ENCODE results near the gene NOTUM.

NOTUM gene

DNA sequence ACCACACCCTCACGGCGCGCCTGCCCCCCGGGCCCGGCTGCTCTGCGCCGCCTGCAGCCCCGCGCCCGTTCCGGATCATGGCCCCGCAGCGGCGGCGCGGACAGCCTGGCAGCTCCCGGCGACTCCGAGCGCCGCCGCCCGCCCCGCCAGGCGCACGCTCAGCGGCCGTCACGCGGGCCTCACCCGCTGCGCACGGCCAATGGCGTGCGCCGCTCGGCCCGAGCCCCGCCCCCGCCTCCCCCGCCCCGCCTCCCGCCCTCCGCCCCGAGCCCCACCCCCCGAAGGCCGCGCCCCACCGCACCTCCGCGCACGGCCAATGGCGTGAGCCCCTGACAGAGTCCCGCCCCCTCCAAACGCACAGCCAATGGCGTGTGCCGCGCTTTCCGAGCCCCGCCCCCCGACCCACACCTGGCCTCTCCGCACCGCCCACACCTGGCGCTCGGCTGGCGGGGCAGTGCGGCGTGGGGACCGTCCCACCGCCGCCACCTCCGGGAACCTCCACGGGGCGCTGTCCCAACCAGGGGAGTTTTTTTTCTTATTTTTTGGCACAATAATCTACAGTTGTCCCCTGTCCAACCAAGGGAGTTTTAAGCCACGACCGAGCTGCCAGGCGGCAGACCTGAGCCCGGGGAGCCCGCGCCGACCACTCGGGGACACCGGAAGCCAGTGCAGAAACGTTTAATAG is 49.6 kb downstream of the NOTUM start, which contains the start of gene PCYT2:
PCYT2 (minus strand) TSS at position 123 of the 685 bp plus-strand sequence; CDS start at position 79, 44 bp downstream.
- DNase-seq (ENCODE audit: low read depth in 2 of 2), result peak; percentile 89

DNA sequence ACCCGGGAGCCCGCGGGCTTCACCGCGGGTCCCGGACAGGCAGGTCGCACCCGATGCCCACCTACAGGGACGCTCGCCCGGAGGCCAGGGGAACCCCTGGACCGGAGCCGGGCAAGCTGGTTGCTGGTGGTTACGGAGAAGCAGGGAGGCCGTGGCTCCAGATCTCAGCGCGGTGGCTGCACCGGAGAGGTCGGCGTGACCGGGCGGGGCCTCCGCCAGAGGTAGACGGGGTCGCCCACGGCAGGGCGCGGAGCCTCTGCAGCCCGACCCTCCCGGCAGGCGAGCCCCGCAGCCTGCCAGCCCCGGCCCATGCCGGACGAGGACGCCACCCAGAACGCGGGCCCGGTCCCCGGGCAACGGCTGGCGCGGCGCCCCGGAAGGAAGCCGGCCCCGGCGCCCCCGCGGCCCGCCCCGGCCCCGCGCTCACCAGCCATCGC is 50.1 kb downstream of the NOTUM start:
- no peak for DNase-seq (ENCODE audit: low read depth in 2 of 2)

DNA sequence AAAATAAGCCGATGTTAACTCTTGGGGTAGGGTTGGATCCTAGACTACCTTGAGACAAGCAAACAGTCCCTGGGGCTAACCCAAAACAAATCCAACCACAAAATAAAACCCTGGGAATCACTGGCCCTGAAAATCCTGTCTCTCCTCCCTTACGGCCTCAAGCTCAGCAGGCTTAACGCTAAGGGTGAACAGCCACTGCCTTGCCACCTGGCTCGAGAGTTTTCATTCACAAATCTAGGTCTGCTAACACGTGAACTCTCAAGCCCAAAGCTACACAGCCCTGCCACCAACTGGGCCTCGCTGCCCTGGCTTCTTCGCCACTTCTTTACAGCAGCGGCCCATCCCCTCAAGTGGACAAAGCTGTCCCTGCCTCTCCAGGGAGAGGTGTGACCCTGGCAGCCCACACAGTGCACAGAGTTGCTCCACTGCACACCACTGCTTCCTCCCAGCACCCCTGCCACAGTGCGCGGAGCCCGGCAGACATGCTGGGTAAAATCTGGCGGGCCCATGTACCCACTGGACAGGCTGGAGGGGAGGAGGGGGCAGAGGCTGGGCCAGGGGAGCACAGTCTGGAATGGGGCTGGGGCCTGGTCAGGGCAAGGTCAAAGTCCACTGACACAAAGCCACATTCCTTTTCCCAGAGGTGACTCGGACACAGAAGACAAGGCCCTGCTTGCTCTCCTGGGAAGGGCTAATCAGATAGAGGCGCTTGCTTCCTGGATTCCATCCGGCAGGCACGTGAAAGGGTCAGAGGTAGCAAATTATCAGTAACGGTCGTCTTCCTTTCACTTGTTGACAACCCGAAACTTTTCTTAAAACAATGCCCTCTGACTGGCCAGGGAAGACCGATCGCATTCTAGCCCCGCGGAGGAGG is 50.8 kb downstream of the NOTUM start:
- no peak for DNase-seq (ENCODE audit: low read depth in 2 of 2)

DNA sequence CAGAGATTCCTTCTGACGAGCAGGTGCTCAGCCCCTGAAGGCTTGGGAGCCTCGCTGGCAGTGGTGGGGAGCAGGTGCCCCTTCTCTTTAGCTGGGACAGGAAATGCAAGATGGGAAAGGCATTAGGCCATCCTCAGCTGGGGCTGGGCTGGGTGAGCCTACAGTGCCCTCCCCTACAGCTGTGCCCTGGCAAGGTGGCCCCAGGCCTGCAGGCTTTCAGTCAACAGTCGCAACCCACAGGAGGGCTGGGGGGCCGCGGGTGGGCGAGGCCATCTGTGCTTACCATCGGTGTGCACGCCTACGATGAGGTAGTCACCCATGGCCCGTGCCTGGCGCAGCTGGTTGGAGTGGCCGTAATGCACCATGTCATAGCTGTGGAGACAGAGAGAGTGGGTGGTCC is 51.8 kb downstream of the NOTUM start:
- DNase-seq (ENCODE audit: low read depth in 2 of 2), result no peak

DNA sequence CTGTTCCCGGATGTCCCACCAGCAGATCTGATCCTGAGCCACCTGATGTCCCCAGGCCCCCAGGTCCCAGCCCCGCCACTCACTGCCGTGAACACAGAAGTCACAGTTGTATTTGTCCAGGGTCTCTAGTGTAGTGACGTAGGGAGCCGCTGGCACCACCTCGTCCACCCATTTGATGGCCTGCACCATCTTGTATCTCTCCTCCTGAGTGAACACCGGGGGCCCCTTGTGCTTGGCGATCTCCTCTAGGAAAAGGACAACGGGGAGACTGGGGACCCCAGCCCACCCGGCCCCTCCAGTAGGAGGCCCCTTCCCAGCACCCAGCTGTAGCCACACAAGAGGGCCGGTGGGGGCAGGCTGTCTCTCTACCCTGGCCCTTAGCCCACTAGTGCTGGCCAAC is 52.2 kb downstream of the NOTUM start:
- no peak for DNase-seq (ENCODE audit: low read depth in 2 of 2)

DNA sequence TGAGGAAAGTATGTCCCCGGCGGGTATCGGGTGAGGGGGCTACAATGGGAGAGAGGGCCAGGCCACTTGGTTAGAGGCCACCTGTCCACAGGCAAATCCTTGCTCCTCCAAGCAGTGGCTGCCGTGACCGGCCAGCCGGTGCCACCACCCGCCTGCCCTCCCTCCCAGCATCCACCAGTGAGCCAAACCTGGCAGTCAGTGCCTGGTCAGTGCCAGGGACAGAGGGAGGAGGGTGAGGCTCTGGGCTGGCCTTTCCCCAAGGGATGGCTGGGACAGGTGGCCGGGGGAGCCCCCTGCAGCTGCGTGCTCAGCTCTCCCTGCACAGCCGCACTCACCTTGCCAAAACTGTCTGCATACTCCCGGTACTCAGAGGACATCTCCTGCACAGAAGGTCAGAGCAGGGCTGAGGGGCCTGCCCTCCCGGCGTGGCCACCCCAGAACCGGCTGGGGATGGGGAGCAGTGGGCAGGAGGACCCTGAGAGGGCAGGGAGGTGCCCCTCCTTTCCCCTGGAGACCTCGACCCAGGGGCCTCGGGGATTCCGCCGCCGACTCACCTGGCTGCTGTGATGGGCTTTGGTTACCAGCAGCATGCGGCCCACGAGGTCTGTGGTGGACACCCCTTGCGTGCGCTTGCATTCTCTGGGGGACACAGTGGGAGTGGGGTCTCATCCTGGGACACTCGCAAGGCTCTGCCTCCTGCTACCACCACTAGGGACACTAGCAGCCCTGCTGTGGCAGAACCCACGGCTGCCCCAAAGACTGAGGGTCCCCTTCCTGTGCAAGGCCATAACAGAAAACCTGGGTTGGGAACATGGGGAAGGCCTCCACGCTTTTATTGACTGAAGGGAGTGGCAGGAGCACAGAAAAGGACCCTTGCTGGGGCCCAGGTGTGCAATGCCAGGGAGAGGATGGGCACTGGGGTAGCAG is 53.5 kb downstream of the NOTUM start:
- DNase-seq (ENCODE audit: low read depth in 2 of 2), result no peak

GRCh38 chr17:81906476-81907218 is 54.3 kb downstream of the NOTUM start:
- no peak for DNase-seq (ENCODE audit: low read depth in 2 of 2)

- DNase-seq (ENCODE audit: low read depth in 2 of 2), result no peak
Observed at GRCh38 chr17:81905993-81906392, 55.0 kb downstream of the NOTUM start.

DNA sequence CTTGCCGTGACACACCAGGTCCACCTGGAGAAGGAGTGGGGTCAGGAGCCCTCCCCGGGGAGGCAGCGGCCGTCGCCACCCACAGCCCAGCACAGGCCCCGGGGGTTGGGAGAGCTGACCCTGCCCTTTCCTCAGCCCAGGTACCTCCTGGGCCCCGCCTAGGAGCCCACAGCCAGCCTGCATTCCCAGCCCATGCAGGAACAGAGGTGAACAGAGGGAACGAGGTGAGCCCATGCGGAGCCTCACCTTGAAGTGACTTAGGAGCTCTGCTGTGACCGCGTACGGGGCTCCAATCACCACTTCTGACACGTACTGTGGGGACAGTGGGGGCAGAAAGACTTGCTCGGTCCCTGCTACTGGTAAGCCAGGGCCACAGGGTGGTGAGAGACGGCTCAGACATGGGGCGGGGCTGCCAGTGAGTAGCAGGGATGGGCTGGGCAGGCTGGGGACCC is 55.5 kb downstream of the NOTUM start:
- DNase-seq (ENCODE audit: low read depth in 2 of 2), result no peak

- DNase-seq (ENCODE audit: low read depth in 2 of 2), result no peak
Observed at GRCh38 chr17:81904600-81905423, 56.2 kb downstream of the NOTUM start.

GRCh38 chr17:81903896-81904599 is 56.9 kb downstream of the NOTUM start:
- DNase-seq (ENCODE audit: low read depth in 2 of 2), result no peak

- DNase-seq (ENCODE audit: low read depth in 2 of 2), result no peak
Observed at GRCh38 chr17:81903415-81903831, 57.6 kb downstream of the NOTUM start.

GRCh38 chr17:81902653-81903414 is 58.2 kb downstream of the NOTUM start:
- DNase-seq (ENCODE audit: low read depth in 2 of 2), result no peak
